ENCODE results near the gene TMPRSS11A.

Gene TMPRSS11A

DNA sequence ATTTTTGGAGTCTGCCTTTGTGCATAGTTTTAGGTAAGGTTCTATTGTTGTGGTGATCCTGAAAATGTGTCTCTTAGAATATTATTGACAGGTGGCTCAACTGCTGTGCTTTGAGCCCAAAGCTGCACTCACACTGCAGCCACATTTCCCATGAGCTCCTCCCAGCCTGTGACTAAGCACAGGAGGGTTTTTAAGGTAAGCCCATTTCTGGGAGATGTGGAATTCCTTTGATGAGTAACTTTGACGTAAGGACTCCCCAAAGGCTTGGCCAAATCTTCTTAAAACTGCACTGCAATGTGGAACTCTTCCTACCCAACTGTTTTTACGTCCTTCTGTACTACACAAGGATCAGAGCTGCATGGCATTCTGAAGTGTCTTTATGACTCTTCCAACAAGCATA is 20.0 kb upstream of the TMPRSS11A start:
- TF ChIP-seq, protein P1, sequence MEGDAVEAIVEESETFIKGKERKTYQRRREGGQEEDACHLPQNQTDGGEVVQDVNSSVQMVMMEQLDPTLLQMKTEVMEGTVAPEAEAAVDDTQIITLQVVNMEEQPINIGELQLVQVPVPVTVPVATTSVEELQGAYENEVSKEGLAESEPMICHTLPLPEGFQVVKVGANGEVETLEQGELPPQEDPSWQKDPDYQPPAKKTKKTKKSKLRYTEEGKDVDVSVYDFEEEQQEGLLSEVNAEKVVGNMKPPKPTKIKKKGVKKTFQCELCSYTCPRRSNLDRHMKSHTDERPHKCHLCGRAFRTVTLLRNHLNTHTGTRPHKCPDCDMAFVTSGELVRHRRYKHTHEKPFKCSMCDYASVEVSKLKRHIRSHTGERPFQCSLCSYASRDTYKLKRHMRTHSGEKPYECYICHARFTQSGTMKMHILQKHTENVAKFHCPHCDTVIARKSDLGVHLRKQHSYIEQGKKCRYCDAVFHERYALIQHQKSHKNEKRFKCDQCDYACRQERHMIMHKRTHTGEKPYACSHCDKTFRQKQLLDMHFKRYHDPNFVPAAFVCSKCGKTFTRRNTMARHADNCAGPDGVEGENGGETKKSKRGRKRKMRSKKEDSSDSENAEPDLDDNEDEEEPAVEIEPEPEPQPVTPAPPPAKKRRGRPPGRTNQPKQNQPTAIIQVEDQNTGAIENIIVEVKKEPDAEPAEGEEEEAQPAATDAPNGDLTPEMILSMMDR (IDR thresholded peaks at IDR 0.05; ENCODE audit: insufficient read depth, low read length, poor library complexity, severe bottlenecking), result no peak
- Histone ChIP-seq H3K27me3 (replicated peaks; ENCODE audit: control insufficient read depth, insufficient read depth, low read length) (no peaks in the 10 kb centered on the region), H3K4me3 (replicated peaks; ENCODE audit: low read depth, low read length) (no peak overlapping the region), H3K36me3 (ENCODE audit: control insufficient read depth, insufficient read depth, low read length) (no peaks in the 10 kb centered on the region)
- DNase-seq (ENCODE audit: extremely low read depth, insufficient read length), result no peak

DNA sequence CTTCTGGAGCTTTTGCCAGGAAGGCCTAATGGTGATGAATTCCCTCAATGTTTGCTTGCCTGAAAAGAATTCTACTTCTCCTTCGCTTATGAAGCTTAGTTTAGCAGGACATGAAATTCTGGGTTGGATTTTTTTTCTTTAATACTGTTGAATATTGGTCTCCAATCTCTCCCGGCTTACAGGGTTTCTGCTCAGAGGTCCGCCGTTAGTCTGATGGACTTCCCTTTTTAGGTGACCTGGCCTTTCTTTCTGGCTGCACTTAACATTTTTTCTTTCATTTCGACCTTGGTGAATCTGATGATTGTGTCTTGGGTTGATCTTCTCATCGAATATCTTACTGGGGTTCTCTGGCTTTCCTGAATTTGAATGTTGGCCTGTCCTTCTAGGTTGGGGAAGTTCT is 17.2 kb upstream of the TMPRSS11A start:
- TF ChIP-seq, protein P1 (IDR thresholded peaks at IDR 0.05; ENCODE audit: insufficient read depth, low read length, poor library complexity, severe bottlenecking), result no peak
- no peak for DNase-seq (ENCODE audit: extremely low read depth, insufficient read length)
- Histone ChIP-seq H3K27me3 (replicated peaks; ENCODE audit: control insufficient read depth, insufficient read depth, low read length) (no peaks in the 10 kb centered on the region), H3K4me3 (replicated peaks; ENCODE audit: low read depth, low read length) (no peak overlapping the region), H3K36me3 (ENCODE audit: control insufficient read depth, insufficient read depth, low read length) (no peaks in the 10 kb centered on the region)

DNA sequence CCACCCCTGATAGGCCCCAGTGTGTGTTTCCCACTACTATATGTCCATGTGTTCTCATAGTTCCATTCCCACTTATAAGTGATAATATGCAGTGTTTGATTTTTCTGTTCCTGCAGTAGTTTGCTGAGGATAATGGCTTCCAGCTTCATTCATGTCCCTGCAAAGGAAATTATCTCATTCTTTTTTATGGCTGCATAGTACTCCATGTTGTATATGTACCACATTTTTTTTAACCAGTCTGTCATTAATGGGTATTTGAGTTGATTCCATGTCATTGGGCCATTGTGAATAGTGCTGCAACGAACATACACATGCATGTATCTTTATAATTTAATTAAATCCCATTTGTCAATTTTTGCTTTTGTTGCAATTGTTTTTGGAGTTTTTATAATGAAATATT is 10.3 kb upstream of the TMPRSS11A start:
- H3K36me3 ChIP-seq (ENCODE audit: control insufficient read depth, insufficient read depth, low read length), result no peaks in the 10 kb centered on the region
- no peak for DNase-seq (ENCODE audit: extremely low read depth, insufficient read length)
- H3K27me3 ChIP-seq (replicated peaks; ENCODE audit: control insufficient read depth, insufficient read depth, low read length), result no peaks in the 10 kb centered on the region
- no peak overlapping the region for H3K4me3 ChIP-seq (replicated peaks; ENCODE audit: low read depth, low read length)
- TF ChIP-seq, protein P1 (IDR thresholded peaks at IDR 0.05; ENCODE audit: insufficient read depth, low read length, poor library complexity, severe bottlenecking), result no peak

DNA sequence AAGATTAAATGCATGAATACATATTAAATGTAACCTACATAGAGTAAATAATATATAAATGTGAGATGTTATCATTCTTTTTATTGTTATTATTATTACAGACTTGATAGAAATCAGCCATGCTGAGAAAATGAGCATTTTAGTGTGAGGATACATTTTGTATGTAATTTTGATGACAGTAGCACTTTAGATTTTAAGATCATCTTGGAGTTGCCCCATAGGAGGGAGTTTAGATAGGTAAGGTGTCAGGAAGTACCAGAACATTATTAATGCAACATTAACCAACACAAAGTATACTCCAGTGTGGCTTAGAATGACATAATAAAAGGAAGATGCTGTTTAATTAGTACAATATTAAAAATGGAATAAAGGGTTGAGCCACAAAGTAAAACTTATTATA is 8.4 kb downstream of the TMPRSS11A start:
- Histone ChIP-seq H3K27me3 (replicated peaks; ENCODE audit: control insufficient read depth, insufficient read depth, low read length) (no peaks in the 10 kb centered on the region), H3K36me3 (ENCODE audit: control insufficient read depth, insufficient read depth, low read length) (no peaks in the 10 kb centered on the region), H3K4me3 (replicated peaks; ENCODE audit: low read depth, low read length) (no peak overlapping the region)
- TF ChIP-seq, protein P1 (IDR thresholded peaks at IDR 0.05; ENCODE audit: insufficient read depth, low read length, poor library complexity, severe bottlenecking), result no peak
- no peak for DNase-seq (ENCODE audit: extremely low read depth, insufficient read length)

DNA sequence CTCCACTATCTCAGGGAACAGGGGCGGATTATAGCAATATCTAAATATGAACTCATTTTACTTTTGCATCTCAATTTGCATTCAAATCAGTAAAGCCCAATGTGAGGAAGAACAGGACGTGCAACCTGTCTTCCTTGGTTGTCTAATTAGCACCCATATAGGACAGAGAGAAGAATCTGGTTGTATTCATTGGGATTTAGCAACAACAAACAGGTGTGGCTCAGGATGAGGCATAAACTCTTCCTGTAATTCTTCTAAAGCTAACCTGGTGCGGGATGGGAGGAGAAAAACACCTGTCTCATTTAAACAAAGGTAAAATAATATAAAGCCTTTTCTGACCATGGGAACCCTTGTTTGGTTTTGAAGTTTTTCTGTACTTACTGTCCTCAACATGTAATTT is 22.2 kb downstream of the TMPRSS11A start:
- DNase-seq (ENCODE audit: extremely low read depth, insufficient read length), result no peak
- TF ChIP-seq, protein P1 (IDR thresholded peaks at IDR 0.05; ENCODE audit: insufficient read depth, low read length, poor library complexity, severe bottlenecking), result no peak
- no peaks in the 10 kb centered on the region for H3K27me3 ChIP-seq (replicated peaks; ENCODE audit: control insufficient read depth, insufficient read depth, low read length)
- no peak overlapping the region for H3K4me3 ChIP-seq (replicated peaks; ENCODE audit: low read depth, low read length)
- H3K36me3 ChIP-seq (ENCODE audit: control insufficient read depth, insufficient read depth, low read length), result no peaks in the 10 kb centered on the region

DNA sequence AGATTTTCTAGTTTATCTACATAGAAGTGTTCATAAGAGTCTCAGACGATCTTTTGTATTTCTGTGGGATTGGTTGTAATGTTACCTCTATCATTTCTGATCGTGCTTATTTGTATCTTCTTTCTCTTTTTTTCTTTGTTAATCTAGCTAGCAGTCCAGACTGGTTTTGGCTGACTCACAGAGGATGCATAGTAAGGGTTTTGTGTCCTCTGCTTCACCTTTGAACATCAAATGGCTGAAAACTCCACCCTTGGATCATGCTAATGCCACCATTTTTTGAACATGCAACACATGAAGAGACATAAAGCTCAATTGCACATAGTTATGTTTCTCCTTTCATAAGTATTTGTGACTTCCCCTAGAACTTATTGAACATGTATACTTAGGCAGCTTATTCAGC is 22.8 kb downstream of the TMPRSS11A start:
- no peak for DNase-seq (ENCODE audit: extremely low read depth, insufficient read length)
- H3K36me3 ChIP-seq (ENCODE audit: control insufficient read depth, insufficient read depth, low read length), result no peaks in the 10 kb centered on the region
- H3K27me3 ChIP-seq (replicated peaks; ENCODE audit: control insufficient read depth, insufficient read depth, low read length), result no peaks in the 10 kb centered on the region
- TF ChIP-seq, protein P1 (IDR thresholded peaks at IDR 0.05; ENCODE audit: insufficient read depth, low read length, poor library complexity, severe bottlenecking), result no peak
- H3K4me3 ChIP-seq (replicated peaks; ENCODE audit: low read depth, low read length), result no peak overlapping the region
